GM18505 (cell line): ENCODE measurements around the gene TMEM223.
"Not testable (repeated sequence)": the region's sequence is repeated elsewhere in the genome, so short reads cannot be mapped to it uniquely, and the experiment has no call there.

ENCODE experiments used
- ATAC-seq: cut with Tn5 transposase; IDR thresholded peaks from one replicate; pipeline ENCODE4 v1.9.1; 2021; ENCODE audit not compliant: unreplicated experiment
- POLR2A ChIP-seq: IDR thresholded peaks from 4 replicates; pipeline ENCODE4 v1.6.1; 2011; ENCODE audit warnings: borderline replicate concordance; ENCODE audit not compliant: insufficient read depth, insufficient read length; ENCODE audit errors: extremely low read depth

The TMEM223 gene, protein sequence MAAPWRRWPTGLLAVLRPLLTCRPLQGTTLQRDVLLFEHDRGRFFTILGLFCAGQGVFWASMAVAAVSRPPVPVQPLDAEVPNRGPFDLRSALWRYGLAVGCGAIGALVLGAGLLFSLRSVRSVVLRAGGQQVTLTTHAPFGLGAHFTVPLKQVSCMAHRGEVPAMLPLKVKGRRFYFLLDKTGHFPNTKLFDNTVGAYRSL

DNA sequence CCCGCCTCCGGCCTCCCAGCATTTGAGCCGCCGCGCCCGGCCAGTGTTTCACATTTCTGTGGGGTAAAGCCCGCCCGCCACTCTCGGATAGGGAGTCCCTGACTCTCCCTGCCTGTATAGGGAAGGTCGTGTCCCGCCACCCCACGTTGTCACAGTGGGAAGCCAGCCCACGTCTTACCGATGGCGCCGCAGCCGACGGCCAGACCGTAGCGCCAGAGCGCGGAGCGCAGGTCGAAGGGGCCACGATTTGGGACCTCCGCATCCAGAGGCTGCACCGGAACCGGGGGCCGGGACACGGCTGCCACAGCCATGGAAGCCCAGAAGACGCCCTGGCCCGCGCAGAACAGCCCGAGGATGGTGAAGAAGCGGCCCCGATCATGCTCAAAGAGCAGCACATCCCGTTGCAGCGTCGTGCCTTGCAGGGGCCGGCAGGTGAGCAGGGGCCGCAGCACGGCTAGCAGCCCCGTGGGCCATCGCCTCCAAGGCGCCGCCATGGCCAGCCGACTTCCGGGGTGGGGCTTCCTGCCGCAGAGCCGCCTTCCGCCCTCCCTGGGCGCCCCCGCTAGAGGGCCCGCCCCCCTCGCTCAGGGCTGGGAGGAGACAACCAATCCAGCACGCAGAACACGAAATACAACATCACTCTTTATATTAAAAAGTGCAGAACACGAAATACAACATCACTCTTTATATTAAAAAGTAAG lies at the start of gene TMEM223:
Gene TMEM223, minus strand, starts transcription at position 506 of the 701 bp plus-strand sequence. Its CDS starts 12 bp downstream, at position 494.
- TF ChIP-seq POLR2A, result peak; percentile 93
- ATAC-seq, result peak; percentile 62

- ATAC-seq, result not testable (repeated sequence)
Observed at GRCh38 chr11:62840721-62841360, 49.0 kb upstream of the TMEM223 start.

GRCh38 chr11:62839050-62839945 lies 47.5 kb upstream of the TMEM223 start, which contains the start of gene WDR74:
Gene WDR74 (minus strand): TSS chr11:62839590. CDS start chr11:62839570, 20 bp downstream.
- ATAC-seq, result peak; percentile 52
- peak; percentile 91 for TF ChIP-seq POLR2A

GRCh38 chr11:62835336-62835735 lies 43.5 kb upstream of the TMEM223 start:
- no peak for ATAC-seq
- TF ChIP-seq POLR2A, result no peak

DNA sequence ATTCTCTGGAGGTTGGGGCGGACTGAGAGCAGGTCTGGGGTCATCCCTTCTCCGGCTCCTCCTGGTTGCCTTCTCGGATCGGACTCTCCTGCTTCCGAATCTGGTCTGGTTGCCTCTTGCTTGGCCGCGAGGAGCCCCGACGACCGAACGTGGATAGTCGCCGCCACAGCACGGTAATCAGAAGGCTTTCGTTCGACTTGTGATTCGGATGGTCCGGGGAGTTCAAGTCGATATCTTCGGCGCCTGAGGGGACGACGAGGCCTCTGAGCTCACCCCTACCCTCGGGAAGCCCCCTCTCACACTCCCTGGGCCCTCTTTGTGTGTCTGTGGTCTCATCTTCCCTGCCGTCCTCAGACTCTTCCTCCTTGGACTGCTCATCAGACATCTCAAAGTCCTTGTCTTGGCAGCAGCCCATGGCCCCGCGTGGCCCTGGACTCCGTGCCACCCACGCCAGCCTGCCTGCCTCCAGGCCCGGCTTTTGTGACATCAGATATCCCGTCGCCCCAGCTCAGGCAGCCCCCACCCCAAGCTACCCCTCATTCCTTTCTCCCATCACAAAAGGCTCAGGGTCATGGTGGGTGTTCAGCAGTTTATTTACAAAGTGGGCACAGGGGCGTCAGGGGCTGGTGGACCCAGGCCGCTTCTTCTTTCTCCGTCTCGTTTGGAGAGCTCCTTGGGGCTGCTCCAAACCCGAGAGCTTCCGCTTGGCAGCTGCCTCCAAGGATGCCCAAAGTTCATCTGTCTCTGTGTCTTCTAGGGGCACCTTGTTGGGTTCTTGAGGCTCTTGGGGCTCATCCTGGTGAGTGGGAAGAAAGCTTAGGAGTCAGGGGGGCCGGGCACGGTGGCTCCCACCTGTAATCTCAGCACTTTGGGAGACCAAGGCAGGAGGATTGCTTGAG lies 40.8 kb upstream of the TMEM223 start, which contains the start of gene TEX54:
Gene TEX54, minus strand, starts transcription at position 506 of the 899 bp plus-strand sequence.
- ATAC-seq, result peak; percentile 22
- TF ChIP-seq POLR2A, result no peak

DNA sequence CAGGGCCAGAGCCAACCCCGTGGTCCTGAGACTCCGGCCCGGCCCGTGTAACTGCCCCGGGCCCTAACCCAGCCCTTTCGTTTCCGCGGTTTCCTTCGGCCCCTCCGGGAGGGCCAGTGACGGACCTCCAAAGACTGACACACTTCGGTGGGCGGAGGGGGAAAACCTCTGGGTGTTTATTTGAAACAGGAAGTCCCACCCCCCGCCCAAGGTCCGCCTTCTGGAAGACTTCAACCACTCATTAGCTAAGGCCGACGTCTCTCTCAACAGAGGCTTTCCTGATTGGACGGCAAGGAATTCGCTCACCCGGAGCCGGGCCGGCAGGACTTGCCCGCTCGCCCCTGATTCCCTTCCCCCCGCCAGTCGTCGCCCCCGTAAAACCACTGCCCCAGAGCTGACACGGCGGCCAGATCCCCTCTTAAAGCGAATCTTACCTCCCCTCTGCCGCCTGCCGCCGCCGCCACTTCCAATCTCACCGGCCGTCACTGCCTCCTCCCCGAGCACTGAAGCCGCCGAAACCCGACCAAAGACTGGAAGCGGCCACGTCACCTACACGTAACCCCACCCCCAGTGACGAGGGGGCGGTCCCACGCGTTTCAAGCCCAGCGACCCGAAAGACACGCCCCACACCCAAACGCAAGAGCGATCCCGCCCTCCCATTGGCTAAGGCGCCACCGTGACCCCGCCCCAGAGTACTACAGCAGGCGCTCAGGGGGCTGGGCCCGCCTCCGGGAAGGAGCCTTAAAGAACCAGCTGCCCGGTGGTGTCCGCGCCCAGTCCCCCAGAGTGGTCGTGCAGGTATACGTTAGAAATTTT lies 39.9 kb upstream of the TMEM223 start, which contains the start of gene STX5:
Gene STX5, minus strand, starts transcription at position 532 of the 816 bp plus-strand sequence. CDS start 808 bp downstream, outside the sequence.
- peak; percentile 83 for ATAC-seq
- peak; percentile 81 for TF ChIP-seq POLR2A

DNA sequence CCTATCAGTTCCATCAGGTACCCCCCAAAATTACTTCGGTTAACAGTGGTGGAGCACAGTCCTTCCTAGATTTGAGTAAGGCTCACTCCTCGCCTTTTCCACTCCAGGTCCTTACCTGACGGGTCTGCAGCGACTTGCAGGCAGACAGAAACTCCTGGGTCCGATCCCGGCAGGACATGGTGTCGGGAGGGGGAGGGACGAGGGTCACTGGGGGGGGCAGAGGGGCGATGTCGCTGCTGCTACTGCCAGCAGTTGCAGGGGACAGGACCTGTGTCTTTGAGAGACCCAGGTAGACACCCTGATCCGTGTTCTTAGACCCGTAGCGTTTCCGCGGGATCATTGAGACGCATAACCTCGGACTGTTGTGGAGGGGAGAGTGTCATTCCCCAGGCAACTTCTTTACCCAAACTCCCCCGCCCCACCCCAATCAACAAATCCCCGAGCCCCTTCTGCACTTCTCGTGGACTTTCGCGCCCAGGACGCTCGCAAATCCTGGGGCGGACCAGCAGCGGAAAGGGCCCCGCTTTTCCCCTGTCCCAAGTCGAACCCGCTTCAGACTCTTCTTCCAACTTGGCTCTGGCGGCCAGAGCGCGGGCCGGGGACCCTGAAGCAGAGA lies 39.2 kb upstream of the TMEM223 start:
- no peak for TF ChIP-seq POLR2A
- ATAC-seq, result peak; percentile 6

- ATAC-seq, result not testable (repeated sequence)
Observed at GRCh38 chr11:62828130-62828529, 36.3 kb upstream of the TMEM223 start.

DNA sequence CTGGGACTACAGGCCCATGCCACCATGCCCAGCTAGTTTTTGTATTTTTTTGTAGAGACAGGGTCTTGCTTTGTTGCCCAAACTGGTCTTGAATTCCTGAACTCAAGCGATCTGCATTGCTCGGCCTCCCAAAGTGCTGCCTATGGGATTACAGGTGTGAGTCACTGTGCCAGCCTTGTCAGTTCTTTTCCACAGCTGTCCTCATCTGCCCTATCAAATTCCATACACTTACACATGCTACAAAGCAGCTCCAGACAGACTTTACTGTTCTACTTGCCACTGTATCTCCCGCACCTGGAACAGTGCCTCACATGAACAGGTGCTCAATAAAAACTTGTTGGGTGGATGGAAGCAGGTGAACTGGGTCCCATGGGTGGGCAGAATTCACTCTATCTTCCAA lies 31.9 kb upstream of the TMEM223 start:
- TF ChIP-seq POLR2A, result no peak
- ATAC-seq, result no peak

- no peak for TF ChIP-seq POLR2A
- no peak for ATAC-seq
Observed at GRCh38 chr11:62817129-62817528, 25.3 kb upstream of the TMEM223 start.

DNA sequence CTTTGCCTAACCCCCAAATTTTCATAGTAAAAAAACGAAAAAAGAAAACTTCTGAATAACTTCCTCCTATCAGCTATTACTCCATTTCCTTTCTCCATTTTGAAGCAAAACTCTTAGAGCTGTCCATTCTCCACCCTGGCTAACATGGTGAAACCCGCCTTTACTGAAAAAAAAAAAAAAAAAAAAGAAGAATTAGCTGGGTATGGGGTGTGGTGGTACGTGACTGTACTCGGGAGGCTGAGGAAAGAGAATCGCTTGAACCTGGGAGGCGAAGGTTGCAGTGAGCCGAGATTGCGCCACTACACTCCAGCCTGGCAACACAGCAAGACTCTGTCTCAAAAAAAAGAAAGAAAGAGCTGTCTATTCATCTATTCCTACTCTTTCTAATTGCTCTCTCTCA lies 24.8 kb upstream of the TMEM223 start:
- no peak for TF ChIP-seq POLR2A
- ATAC-seq, result no peak

GRCh38 chr11:62811659-62812058 lies 19.9 kb upstream of the TMEM223 start:
- ATAC-seq, result no peak
- no peak for TF ChIP-seq POLR2A
